HG02840 (cell line): ENCODE measurements around the gene IP6K2.

Experiments used
- ATAC-seq: cut with Tn5 transposase; IDR thresholded peaks from one replicate; pipeline ENCODE4 v1.9.1; 2021; ENCODE audit warnings: mild to moderate bottlenecking, moderate library complexity, moderate number of reproducible peaks; ENCODE audit not compliant: unreplicated experiment, low FRiP score

Gene IP6K2

GRCh38 chr3:48692551-48692950, 24.5 kb downstream of the IP6K2 start:
- ATAC-seq = no peak

- ATAC-seq = no peak
These were observed 26.1 kb downstream of the IP6K2 start for GRCh38 chr3:48690846-48691458.

DNA sequence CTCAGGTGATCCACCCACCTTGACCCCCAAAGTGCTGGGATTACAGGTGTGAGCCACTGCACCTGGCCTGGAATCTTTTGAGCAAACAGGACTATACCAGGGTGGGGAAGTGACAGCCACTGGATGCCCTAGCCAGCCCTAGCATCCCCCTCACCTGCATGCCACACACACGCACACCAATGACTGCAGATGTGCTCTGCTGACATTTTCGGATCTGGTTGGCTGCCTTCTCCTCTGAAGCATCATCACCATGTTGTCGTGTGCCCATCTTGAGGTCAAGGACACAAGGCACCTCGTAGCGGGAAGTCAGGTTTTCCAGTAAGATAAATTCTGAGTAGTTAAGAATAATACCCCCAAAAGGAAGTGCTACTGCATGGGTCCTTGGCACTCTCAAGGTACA, 27.6 kb downstream of the IP6K2 start:
- no peak for ATAC-seq

GRCh38 chr3:48688737-48689075, 28.3 kb downstream of the IP6K2 start:
- no peak for ATAC-seq

DNA sequence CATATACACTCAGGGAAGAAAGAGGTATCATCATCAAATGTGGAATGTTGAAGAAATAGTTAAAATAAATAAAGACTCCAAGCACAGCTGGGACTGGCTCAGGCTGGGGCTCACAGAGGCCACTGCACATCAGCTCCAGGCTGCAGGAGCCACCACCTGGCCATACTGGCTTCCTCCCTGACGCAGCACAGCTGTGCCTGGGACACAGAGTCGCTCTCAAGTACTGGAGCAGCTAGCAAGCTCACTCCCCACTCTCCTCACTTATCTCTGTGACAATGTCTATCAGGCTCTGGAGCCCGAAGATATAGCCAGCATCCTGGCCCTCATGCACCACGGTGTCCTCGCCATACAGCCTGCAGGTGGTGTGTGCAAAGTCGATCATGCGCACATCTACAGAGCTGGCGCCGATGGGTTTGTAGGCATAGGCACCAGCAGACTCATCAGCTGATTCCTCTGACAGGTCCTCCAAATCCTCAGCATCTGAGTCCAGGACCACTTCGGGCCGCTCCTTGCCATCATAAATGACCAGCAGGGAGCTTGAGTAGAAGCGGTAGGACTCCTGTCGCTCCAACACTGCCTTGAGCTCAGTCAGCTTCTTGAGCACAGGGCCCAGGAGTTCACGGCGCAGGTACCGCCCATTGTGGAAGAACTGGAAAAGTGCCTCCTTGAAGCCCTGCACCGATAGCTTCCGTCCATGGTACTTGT, 28.8 kb downstream of the IP6K2 start:
- ATAC-seq = no peak

GRCh38 chr3:48687220-48687678, 29.8 kb downstream of the IP6K2 start:
- ATAC-seq = no peak

DNA sequence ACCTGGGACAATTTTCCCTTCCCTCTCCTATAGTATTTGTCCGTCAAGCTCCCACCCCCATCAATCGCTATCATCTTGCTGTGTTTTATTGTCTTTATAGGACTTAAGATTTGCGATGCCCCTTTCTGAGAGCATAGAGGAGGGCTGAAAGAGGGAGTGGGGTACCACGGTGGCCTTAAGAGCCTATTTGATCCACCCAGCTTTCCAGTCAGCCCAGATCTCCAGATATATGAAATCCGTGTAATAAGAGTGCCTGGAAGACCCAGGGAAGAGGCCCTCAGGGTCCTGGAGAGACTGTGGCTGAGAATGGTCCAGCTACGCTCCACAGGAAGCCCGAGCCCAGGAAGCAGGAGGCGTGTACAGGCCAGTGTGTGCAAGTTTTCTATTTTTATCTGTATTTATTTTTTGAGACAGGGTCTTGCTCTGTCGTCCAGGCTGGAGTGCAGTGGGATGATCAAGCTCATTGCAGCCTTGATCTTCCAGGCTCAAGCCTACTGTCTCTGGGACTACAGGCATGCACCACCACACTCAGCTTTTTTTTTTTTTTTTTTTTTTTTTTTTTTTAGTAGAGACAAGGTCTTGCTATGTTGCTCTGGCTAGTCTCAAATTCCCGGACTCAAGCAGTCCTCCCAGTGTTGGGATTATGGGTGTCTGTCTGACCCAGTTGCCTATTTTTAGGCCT, 30.3 kb downstream of the IP6K2 start:
- ATAC-seq = no peak

DNA sequence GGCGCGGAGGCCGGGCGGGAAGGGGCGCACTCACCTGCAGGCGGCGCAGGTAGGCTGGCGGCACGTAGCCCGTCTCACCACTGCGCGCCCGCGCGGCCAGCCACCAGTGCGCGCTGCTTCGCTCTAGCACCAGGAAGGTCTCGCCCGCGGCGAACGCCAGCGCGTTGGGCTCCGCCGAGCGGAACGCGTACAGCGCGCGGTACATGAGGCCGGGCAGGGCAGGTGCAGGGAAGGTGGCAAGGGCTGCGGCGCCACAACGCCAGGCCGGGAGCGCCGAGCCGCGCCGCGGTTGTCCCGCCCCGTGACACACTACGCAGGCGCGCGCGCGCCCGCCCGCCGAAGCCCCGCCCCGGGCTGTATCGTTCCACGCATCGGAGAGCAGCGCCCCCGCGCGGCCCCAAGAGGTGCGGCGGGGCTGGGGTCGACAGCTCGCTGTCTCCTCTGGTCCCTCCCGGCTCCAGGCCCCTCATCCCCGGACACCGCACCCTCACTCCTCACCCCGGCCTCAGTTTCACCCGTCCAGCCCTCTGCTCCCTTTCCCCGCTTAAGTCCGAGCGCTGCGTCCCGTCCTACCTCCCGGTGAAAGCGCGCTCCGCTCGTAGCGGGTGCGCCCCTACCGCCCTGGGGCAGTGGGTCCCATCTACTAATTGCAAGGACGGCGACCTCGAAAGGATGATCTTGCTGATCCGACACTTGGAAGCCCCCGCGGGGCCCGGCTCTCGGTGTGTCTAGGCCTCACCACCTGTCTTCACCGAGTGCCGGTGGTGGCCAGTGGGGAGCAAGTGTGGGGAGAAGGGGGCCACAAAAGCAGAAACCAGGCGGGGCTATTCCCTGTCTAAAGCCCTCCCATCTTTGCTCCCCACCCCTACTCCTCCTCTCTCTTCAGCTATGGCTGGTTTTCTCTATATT, 31.2 kb downstream of the IP6K2 start, which contains the start of gene NCKIPSD:
TSS of gene NCKIPSD (minus strand) at position 313 of the 909 bp plus-strand sequence. CDS start at position 205, 108 bp downstream.
- ATAC-seq = peak; percentile 75

GRCh38 chr3:48685293-48685602, 31.8 kb downstream of the IP6K2 start:
- no peak for ATAC-seq

DNA sequence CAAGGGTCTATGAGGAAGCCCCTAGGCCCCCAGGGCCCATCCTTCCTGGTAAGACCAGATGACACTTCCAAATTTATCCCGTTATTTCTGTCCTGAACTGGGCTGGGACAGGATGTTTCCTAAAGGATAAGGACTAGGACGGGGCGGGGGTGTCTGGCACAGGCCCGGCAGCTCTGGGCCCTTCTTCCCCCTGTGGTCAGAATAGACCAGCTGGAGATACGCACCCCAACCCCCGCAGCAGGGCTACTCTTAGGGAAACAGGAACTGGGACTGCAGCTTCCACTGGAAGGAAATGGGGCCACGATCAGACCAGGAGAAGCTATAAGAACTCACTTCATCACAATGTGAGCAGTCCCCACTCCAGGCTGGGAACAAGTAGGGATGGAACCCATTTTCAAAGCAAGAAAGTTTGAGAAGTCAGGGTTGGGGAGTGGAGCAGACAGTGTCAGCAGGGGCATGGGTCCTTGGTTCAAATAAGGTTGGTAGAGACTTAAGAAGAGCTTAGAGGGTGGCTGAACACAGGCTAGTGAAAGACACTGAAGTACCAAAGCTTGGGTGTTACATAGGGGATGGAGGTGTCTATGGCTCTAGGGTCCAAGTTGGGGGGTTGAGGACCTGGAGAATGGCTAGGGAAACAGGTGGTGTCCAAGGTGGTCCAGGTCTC, 32.4 kb downstream of the IP6K2 start:
- no peak for ATAC-seq

DNA sequence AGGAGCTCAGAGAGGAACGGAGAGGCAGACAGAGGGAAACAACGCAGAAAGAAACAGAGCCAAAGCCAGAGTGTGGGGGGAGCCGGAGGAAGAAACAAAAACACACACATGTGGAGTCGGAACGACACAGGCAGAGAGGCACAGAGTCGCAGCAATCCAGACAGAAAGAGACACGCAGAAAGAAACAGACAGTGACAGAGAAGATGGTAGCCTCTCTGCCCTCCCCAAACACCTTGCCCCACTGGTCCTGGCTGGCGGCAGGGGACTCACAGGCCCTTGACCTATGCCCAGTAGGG, 33.0 kb downstream of the IP6K2 start:
- no peak for ATAC-seq

DNA sequence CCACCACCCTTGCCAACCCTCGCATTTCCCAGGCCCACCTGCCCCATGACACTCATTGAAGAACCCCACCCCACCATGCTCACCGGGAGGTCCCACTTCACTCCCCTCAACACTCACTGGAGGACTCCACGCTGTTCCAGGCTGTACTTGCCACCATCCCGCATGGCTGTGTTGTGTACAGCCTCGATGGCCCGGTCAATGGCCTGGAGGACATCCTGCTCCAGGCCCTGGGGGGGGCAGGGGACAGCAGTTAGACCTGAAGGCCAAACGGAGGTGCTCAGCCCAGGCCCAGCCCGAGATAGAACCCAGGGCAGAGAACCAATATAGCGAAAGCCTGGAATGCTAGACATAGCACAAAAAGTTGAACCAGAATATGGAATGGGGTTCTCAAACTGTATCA, 34.2 kb downstream of the IP6K2 start:
- no peak for ATAC-seq

DNA sequence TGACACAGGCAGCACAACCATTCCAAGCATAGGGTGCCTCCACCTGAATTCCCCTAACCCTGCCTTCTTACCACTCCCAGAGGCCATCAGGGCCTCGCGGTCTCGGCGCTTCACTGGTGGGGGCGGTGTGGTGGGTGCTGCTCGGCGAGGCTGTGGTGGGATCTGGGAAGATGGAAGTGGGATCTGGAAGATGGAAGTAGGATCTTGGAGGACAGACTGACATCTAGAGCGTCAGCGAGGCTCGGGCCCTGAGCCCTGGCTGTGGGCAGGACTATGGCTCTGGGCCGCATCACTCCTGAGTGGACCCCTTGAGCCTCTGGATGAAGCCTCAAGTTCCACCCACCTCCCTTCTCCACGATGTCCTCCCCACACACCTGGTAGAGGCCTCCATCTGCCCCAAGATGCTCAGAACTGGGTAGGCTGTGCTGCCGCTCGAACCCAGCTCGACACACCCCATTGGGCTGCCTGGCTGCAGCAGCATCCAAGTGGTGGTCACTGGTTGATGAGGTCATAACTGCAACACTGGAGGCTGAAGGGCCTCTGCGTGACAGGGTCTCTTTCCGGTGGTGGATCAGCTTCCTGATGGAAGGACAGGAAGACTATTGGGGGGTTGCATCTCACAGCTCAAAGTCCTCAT, 34.9 kb downstream of the IP6K2 start:
- ATAC-seq = no peak

DNA sequence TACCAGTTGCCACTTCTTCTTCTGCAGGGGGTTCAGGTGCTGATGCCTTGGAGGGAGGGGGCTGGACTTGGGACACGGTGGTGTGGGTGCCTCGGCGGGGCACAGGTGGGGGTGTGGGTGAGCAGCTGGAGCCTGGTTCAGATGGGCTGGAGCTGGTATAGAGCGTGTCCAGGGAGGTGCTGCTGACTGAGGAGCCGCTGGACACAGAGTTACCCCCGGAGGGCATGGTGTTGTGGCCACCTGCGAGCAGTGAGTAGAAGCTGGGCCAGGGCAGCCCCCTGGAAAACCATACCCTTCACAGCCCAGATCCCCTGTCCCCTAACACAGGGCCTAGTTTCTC, 35.5 kb downstream of the IP6K2 start:
- ATAC-seq = no peak

DNA sequence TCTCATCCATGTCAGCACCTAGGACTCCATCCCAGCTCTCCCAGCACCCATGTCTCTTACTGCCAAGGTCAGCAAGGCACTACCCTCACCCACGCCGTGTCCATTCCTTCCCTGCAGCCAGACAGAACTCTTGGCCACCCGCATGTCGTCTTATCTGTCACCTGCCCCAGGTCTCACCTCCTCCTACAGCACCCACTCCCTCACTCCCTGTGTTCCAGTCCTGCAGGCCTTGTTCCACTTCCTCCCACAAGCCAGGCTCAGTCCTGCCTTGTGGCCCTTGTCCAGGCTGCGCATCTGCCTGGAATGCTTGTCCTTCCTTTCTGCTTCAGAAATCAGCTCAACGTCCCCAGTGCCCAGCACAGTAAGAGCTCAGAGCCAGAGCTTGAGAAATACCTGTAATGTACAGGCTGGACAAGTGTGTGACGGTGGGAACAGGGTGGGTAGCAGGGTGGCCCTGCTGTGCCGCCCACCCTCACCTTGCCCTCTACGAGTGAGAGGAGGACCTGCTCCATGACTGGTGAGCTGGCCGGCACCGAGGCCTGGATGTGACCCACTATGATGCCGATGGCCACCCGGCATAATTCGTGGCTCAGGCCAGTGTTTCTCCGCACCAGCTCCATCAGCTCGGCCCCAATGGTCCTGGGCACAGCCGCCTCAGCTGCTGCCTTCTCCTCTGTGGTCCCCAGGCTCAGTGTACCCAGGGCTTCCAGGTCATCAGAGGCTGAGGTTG, 36.0 kb downstream of the IP6K2 start:
- no peak for ATAC-seq

GRCh38 chr3:48679411-48680391, 37.3 kb downstream of the IP6K2 start:
- ATAC-seq = no peak

- no peak for ATAC-seq
These were observed 38.2 kb downstream of the IP6K2 start for GRCh38 chr3:48678566-48679380.

GRCh38 chr3:48678056-48678455, 39.0 kb downstream of the IP6K2 start:
- ATAC-seq = no peak
